GM12878 (cell line): ENCODE measurements around the gene BMP7. TPM values are rescaled to one million over a fixed set of nuclear protein-coding genes. Genes with fewer than 3 reads are reported as not detected.

ENCODE experiments used
- ATAC-seq: fragments of 200-7000 bp; cut with Tn5 transposase; 3 replicates; pipeline ENCODE4 v1.9.1; 2020; ENCODE audit warnings: mild to moderate bottlenecking, moderate library complexity
- BruUV-seq: library from RNA; stranded (reverse); fragments of 400-500 nt; replicated peaks from 2 replicates; lab custom pipeline; 2021; lab: Mats Ljungman, UMichigan
- CTCF ChIA-PET: fragments of 300-600 bp; sonication (Branson Sonifier 250); formaldehyde crosslinking; extraction: SDS; loops from one replicate; lab custom pipeline; 2021; ENCODE audit warnings: inconsistent platforms; lab: Yijun Ruan, JAX
- POLR2A ChIA-PET: fragments of 350-600 bp; formaldehyde crosslinking; extraction: SDS; loops from one replicate; lab custom pipeline; 2021; ENCODE audit warnings: inconsistent platforms; lab: Charles Lee
- RAD21 ChIA-PET: fragments of 300-600 bp; sonication (Branson Sonifier 250); formaldehyde crosslinking; loops from one replicate; lab custom pipeline; 2023; ENCODE audit warnings: antibody characterized with exemption; ENCODE audit not compliant: unreplicated experiment; lab: Charles Lee
- SMC1A ChIA-PET: fragments of 300-600 bp; sonication (Branson Sonifier 250); formaldehyde crosslinking; loops from one replicate; lab custom pipeline; 2023; ENCODE audit not compliant: unreplicated experiment, uncharacterized antibody; lab: Charles Lee
- DNase-seq: peaks from one replicate; pipeline ENCODE4 v3.0.0-alpha.2; 2011; ENCODE audit warnings: low read depth, low spot score
- FAIRE-seq: peaks from 3 replicates; lab custom pipeline; 2011; peaks lifted over from hg19 to GRCh38; lab: Jason Lieb, UNC
- H2AFZ ChIP-seq: 2 replicates; pipeline ENCODE4 v1.6.0; 2011; ENCODE audit warnings: low read depth, low read length, control low read depth; ENCODE audit not compliant: control insufficient read depth
- H3K27ac ChIP-seq: 2 replicates; pipeline ENCODE4 v1.5.1; 2011; ENCODE audit warnings: control low read depth; ENCODE audit not compliant: control insufficient read depth, insufficient read depth
- H3K27me3 ChIP-seq, 2 experiments: replicated peaks in 1 of 2; 2 replicates each; pipeline versions ENCODE4 v1.6.0 to v1.6.1; 2011; ENCODE audit warnings: low read length in 1 of 2; ENCODE audit not compliant: control insufficient read depth in 2 of 2, insufficient read depth in 2 of 2
- H3K36me3 ChIP-seq, 2 experiments: 2 replicates each; pipeline ENCODE4 v1.5.1; 2011; ENCODE audit warnings: low read length in 1 of 2; ENCODE audit not compliant: control insufficient read depth in 2 of 2, insufficient read depth in 2 of 2
- H3K4me1 ChIP-seq: 2 replicates; pipeline ENCODE4 v1.6.1; 2011; ENCODE audit warnings: mild to moderate bottlenecking, low read length, moderate library complexity, mixed read lengths; ENCODE audit not compliant: control insufficient read depth, insufficient read depth
- H3K4me2 ChIP-seq: 2 replicates; pipeline ENCODE4 v1.6.0; 2011; ENCODE audit warnings: control low read depth; ENCODE audit not compliant: control insufficient read depth, insufficient read depth
- H3K4me3 ChIP-seq: fragments of 200-600 bp; sonication (generic); 2 replicates; pipeline ENCODE4 v1.5.1; 2016
- H3K79me2 ChIP-seq: 2 replicates; pipeline ENCODE4 v1.6.0; 2011; ENCODE audit warnings: low read length; ENCODE audit not compliant: control insufficient read depth, insufficient read depth
- H3K9ac ChIP-seq: 2 replicates; pipeline ENCODE4 v1.8.0; 2011; ENCODE audit warnings: low read length, control low read depth, mixed read lengths; ENCODE audit not compliant: control insufficient read depth, insufficient read depth
- H3K9me3 ChIP-seq: replicated peaks from 3 replicates; pipeline ENCODE4 v1.5.1; 2011; ENCODE audit warnings: mild to moderate bottlenecking, low read length; ENCODE audit not compliant: control insufficient read depth, insufficient read depth
- H4K20me1 ChIP-seq: 2 replicates; pipeline ENCODE4 v1.6.0; 2011; ENCODE audit not compliant: control insufficient read depth, insufficient read depth
- ETV6 ChIP-seq, 2 experiments: fragments of 450-650 bp in 1 of 2; IDR thresholded peaks in 1 of 2; conservative IDR thresholded peaks in 1 of 2; 2 replicates each; pipeline ENCODE4 v1.6.1; 2014; ENCODE audit warnings: antibody characterized with exemption in 1 of 2, borderline replicate concordance in 1 of 2, low read depth in 1 of 2, mild to moderate bottlenecking in 1 of 2, moderate library complexity in 1 of 2
- NFXL1 ChIP-seq: fragments of 450-650 bp; IDR thresholded peaks from 2 replicates; pipeline ENCODE4 v1.6.1; 2017; ENCODE audit warnings: antibody characterized with exemption, mild to moderate bottlenecking, borderline replicate concordance
- RB1 ChIP-seq: fragments of 450-650 bp; formaldehyde crosslinking; IDR thresholded peaks from 2 replicates; pipeline ENCODE4 v1.6.1; 2017; ENCODE audit warnings: mild to moderate bottlenecking, borderline replicate concordance
- SP1 ChIP-seq: IDR thresholded peaks from one replicate; pipeline ENCODE4 v1.6.1; 2011; ENCODE audit warnings: low read depth, low read length
- WGBS: methylation state at CpG from one replicate; pipeline ENCODE4 v1.1.6; 2016; ENCODE audit warnings: low lambda C conversion rate; ENCODE audit not compliant: insufficient replicate concordance, insufficient coverage; ENCODE audit errors: missing lambda C conversion rate; 5-methylcytosine and 5-hydroxymethylcytosine counted together
- in situ Hi-C: fragments of 300-500 bp; cut with MboI; formaldehyde crosslinking; loops from 9 replicates; pipeline ENCODE4 v1.14.3; 2018; ENCODE audit warnings: mixed read lengths
- intact Hi-C: fragments of 100-400 bp; cut with micrococcal nuclease; formaldehyde crosslinking; loops from one replicate; pipeline ENCODE4 v1.14.2; 2022; ENCODE audit not compliant: unreplicated experiment
- polyA plus RNA-seq, 11 experiments: library from polyadenylated mRNA; depleted of rRNA in 4 of 11; unstranded in 6 of 11; stranded (reverse) in 5 of 11; fragments of >200 nt; fragmentation: Nextera tagmentation in 4 of 11; fragmentation: Illumina TruSeq in 1 of 11; extraction: Ambion mirVana in 4 of 11; extraction: Trizol in 1 of 11; gene quantifications; 1 replicate in 1 of 11; 2 replicates in 10 of 11; pipeline versions ENCODE4 v1.2.1 to v1.2.3, GENCODE V29; 2011 to 2016; ENCODE audit warnings: inconsistent platforms in 2 of 11, missing spikeins in 2 of 11, low read depth in 1 of 11
- total RNA-seq, 4 experiments: library from RNA; depleted of rRNA in 3 of 4; stranded (reverse); fragments of >200 nt in 3 of 4; fragmentation: Illumina TruSeq in 1 of 4; extraction: Trizol in 1 of 4; gene quantifications; 2 replicates each; pipeline versions ENCODE4 v1.2.1 to v1.2.3, GENCODE V29; 2013 to 2021

The BMP7 gene
- total and polyA plus RNA-seq, 10 of the 15 experiments (the other 5 are each of a cell fraction or from before 2014, with no cell fraction given): 0.18 to 0.51 (median 0.28) TPM; not detected in 7

DNA sequence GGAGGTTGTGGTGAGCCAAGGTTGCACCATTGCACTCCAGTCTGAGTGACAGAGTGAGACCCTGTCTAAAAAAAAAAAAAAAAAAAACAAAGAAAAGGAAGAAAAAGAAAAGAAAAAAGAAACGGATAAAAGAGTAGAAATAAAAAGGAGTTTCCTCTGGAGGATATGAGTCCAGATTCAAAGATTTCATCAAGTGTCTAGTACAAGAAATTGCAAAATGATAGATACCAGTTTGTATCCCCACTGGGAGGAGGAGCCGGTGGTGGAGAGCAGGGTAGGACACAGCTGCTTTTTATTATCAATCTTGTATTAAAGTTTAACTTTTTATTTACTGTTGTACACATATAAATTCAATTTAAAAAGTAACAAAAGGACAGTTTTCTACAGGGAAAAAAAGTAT is 113.9 kb downstream of the BMP7 start:
- ATAC-seq (no peak), DNase-seq (no peak), FAIRE-seq (no peak)
- Histone ChIP-seq H4K20me1 (no peaks in the 10 kb centered on the region), H2AFZ (no peak overlapping the region), H3K4me2 (no peak overlapping the region), H3K4me3 (no peak overlapping the region), H3K27me3 (no peaks in the 10 kb centered on the region), H3K36me3 (no peaks in the 10 kb centered on the region), H3K9me3 (no peaks in the 10 kb centered on the region), H3K9ac (no peak overlapping the region), H3K4me1 (no peaks in the 10 kb centered on the region), H3K27ac (no peak overlapping the region), H3K79me2 (no peaks in the 10 kb centered on the region)
- WGBS: 15% methylated on average over 2 of the region's 2 CpGs
- no TSS peak for BruUV-seq
- ChIA-PET CTCF (interaction anchor here (1.0 kb wide), 1 partner anchor 178 kb away, joined by 3 read pairs; no protein-coding TSS in a partner anchor), SMC1A (no interaction called here), POLR2A (no interaction called here), RAD21 (no interaction called here)
- intact Hi-C loops (no loop called here), in situ Hi-C loops (no loop called here)
- TF ChIP-seq NFXL1 (0 out of 2 replicates have a peak, but pooled peaks have one; percentile 46), RB1 (no peak), ETV6 (conservative IDR thresholded peaks at IDR 0.05 in 1 of 2, IDR thresholded peaks at IDR 0.05 in 1 of 2; ENCODE audit: borderline replicate concordance in 1 of 2, low read depth in 1 of 2) (peak in 1 of 2 experiments; percentile 59; a peak in 1 of 4 replicates)
- TF ChIP-seq, all 136 proteins: peak for 2

DNA sequence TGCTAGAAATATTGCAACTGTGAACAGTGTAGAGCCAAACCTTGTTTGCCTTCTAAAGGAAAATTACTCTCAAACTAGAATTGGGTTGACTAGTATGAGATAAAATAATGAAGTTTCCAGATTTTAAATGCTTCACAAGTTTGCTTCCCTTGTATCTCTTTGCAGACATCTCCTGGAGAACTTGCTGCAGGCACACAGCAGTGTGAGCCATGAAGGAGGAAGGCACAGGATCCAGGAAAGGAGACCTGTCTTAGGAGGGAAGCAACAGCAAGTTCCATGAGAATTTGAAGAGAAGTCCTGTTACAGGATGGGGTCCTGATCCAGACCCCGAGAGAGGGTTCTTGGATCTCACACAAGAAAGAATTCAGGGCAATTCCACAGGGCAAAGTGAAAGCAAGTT is 115.9 kb downstream of the BMP7 start:
- FAIRE-seq: no peak
- no peaks in the 10 kb centered on the region for H3K9me3 ChIP-seq

More for the DNA sequence above, 115.9 kb downstream of the BMP7 start:
- H2AFZ ChIP-seq: no peak overlapping the region
- ChIA-PET SMC1A (no interaction called here), CTCF (no interaction called here), RAD21 (no interaction called here), POLR2A (no interaction called here)
- no peaks in the 10 kb centered on the region; a peak in 1 of 4 replicates for H3K27me3 ChIP-seq
- no peak overlapping the region for H3K9ac ChIP-seq
- 0% methylated on average over 1 of the region's 1 CpG for WGBS
- in situ Hi-C loops: no loop called here
- no peak for DNase-seq
- intact Hi-C loops: no loop called here
- no peak for TF ChIP-seq SP1
- peak; percentile 41; the same call in 1 of the 2 replicates for TF ChIP-seq NFXL1
- H3K36me3 ChIP-seq: no peaks in the 10 kb centered on the region
- no peaks in the 10 kb centered on the region for H3K79me2 ChIP-seq
- H3K4me3 ChIP-seq: no peak overlapping the region
- no peaks in the 10 kb centered on the region for H3K4me1 ChIP-seq
- H3K27ac ChIP-seq: no peak overlapping the region
- H4K20me1 ChIP-seq: no peaks in the 10 kb centered on the region
- no peak for ATAC-seq
- H3K4me2 ChIP-seq: no peak overlapping the region
- no TSS peak for BruUV-seq
